Measurements from ENCODE around the gene TPSD1. TPM values are rescaled to one million over a fixed set of nuclear protein-coding genes. Genes with fewer than 3 reads are reported as not detected.
"Not testable (repeated sequence)": the region's sequence is repeated elsewhere in the genome, so short reads cannot be mapped to it uniquely, and the experiment has no call there.

The TPSD1 gene
- total RNA-seq, 1 experiment from 2014 or later = 0.26 TPM

DNA sequence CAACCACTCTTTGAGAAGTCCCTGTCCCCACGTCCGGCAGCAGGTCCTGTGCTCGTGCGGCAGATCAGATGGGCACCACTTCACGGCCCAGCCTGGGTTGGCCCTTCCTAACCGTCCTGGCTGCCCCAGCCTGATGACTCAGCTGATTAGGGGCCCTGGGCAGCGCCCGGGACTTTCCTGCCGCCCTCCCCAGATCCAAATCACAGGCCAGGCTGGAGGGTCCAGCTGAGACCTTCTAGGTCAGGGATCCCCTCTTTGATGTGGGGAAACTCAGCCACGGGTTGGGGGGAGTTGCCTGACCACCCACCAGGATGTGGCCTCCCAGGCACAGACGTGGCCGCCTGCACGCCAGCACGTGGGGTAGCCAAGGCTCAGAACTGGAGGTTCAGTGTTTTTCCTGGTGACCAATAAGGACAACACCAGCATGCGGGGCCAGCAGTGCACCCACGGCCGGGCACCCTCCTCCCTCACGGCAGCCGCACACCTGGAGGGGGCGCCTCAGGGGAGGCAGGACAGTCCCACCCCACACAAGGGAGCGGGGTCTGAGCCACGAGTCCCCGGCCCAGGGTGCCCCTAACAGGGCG is 30.0 kb upstream of the TPSD1 start:
- POLR2A ChIA-PET; H3K27me3 ChIP-seq (ENCODE audit: control insufficient read depth, insufficient read depth, low read length); H3K4me3 ChIP-seq (ENCODE audit: low read depth in 2 of 2, low read length in 2 of 2); BruUV-seq (replicated peaks); H3K36me3 ChIP-seq (ENCODE audit: control insufficient read depth, insufficient read depth, low read length); DNase-seq (ENCODE audit: low read depth, low spot score); intact Hi-C loops (cut with micrococcal nuclease; ENCODE audit: unreplicated experiment); H3K9me3 ChIP-seq (ENCODE audit: control insufficient read depth, insufficient read depth, low read depth, low read length); in situ Hi-C loops (cut with HindIII; ENCODE audit: low pct_unique_long_range_greater_than_20kb, low sequenced_read_pairs): not testable (repeated sequence)
- peak; percentile 48; the same call in 1 of the 2 replicates for TF ChIP-seq TCF7L2 (IDR thresholded peaks at IDR 0.05; ENCODE audit: low read depth, low read length)
- peaks cover 12% of the 10 kb centered on the region for H3K4me1 ChIP-seq (ENCODE audit: control insufficient read depth, insufficient read depth, low read length)
- ATAC-seq = peak; percentile 73
- H3K27ac ChIP-seq (ENCODE audit: low read length) = peak overlapping the region; percentile 84
- CTCF ChIA-PET = interaction anchor here (0.6 kb wide), 1 partner anchor 105 kb away, joined by 8 read pairs; no protein-coding TSS in a partner anchor

DNA sequence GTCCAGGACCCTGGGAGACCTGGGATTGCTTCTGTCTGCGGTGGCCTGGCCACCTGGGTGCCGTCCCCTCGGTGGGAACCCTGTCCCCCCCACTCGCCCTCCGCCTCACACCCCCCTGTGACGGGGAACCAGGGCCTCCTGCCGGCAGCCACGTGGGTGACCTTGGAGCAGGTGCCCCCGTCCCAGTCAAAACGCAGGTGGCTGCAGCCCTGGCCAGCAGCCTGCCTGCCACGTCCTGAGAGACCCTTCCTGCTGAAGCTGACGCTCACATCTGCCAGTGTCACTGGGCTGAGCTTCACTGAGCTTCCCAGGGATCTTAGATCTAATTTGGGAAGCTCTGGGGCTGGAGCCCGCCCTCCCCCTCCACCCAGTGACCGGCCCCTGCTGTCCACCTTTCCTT is 29.2 kb upstream of the TPSD1 start:
- in situ Hi-C loops (cut with HindIII; ENCODE audit: low pct_unique_long_range_greater_than_20kb, low sequenced_read_pairs); H3K27me3 ChIP-seq (ENCODE audit: control insufficient read depth, insufficient read depth, low read length); CTCF ChIA-PET; H3K9me3 ChIP-seq (ENCODE audit: control insufficient read depth, insufficient read depth, low read depth, low read length); BruUV-seq (replicated peaks); H3K27ac ChIP-seq (ENCODE audit: low read length); intact Hi-C loops (cut with micrococcal nuclease; ENCODE audit: unreplicated experiment); ATAC-seq; H3K4me3 ChIP-seq (ENCODE audit: low read depth in 2 of 2, low read length in 2 of 2); DNase-seq (ENCODE audit: low read depth, low spot score); H3K36me3 ChIP-seq (ENCODE audit: control insufficient read depth, insufficient read depth, low read length); POLR2A ChIA-PET: not testable (repeated sequence)
- H3K4me1 ChIP-seq (ENCODE audit: control insufficient read depth, insufficient read depth, low read length) = peaks cover 12% of the 10 kb centered on the region

DNA sequence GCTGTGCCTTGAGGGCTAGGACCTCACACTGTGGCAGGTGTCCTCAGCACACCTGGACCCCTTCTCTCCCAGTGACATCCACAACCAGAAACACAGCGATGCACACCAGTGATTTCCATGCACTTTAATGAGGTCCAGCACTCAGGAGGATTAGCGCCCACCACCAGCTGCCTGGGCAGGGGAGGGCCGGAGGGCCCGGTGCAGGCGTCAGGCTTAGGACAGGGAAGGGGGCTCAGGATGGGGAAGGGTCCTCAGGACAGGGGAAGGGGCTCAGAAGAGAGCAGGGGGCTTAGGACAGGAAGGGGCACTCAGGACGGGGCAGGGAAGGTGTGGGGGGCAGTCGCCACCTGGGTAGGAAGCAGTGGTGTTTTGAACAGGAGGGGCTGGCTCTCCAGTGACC is 27.6 kb upstream of the TPSD1 start:
- in situ Hi-C loops (cut with HindIII; ENCODE audit: low pct_unique_long_range_greater_than_20kb, low sequenced_read_pairs); H3K27ac ChIP-seq (ENCODE audit: low read length); ATAC-seq; BruUV-seq (replicated peaks); H3K36me3 ChIP-seq (ENCODE audit: control insufficient read depth, insufficient read depth, low read length); intact Hi-C loops (cut with micrococcal nuclease; ENCODE audit: unreplicated experiment); H3K27me3 ChIP-seq (ENCODE audit: control insufficient read depth, insufficient read depth, low read length); H3K4me3 ChIP-seq (ENCODE audit: low read depth in 2 of 2, low read length in 2 of 2); DNase-seq (ENCODE audit: low read depth, low spot score); POLR2A ChIA-PET; H3K9me3 ChIP-seq (ENCODE audit: control insufficient read depth, insufficient read depth, low read depth, low read length); CTCF ChIA-PET: not testable (repeated sequence)
- peaks cover 12% of the 10 kb centered on the region for H3K4me1 ChIP-seq (ENCODE audit: control insufficient read depth, insufficient read depth, low read length)

DNA sequence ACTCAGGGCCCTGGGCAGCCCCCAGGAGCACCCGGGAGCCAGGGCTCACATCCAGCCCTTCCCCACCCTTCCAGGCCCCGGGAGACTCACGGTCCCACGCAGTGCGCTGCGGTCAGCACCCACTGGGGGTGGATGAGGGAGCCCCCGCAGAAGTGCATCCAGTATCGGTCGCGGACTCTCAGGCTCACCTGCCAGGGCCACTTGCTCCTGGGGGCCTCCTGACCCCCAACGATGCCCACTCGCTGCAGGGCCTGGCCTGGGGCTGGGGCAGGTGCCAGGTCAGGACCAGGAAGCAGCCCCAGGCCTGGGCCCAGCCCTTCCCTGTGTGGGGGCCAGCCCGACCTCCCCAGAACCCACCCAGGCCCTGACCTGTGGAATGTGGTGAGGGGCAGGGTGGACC is 26.4 kb upstream of the TPSD1 start:
- DNase-seq (ENCODE audit: low read depth, low spot score); H3K27ac ChIP-seq (ENCODE audit: low read length); CTCF ChIA-PET; H3K27me3 ChIP-seq (ENCODE audit: control insufficient read depth, insufficient read depth, low read length); in situ Hi-C loops (cut with HindIII; ENCODE audit: low pct_unique_long_range_greater_than_20kb, low sequenced_read_pairs); H3K36me3 ChIP-seq (ENCODE audit: control insufficient read depth, insufficient read depth, low read length); intact Hi-C loops (cut with micrococcal nuclease; ENCODE audit: unreplicated experiment); ATAC-seq; POLR2A ChIA-PET; BruUV-seq (replicated peaks); H3K4me3 ChIP-seq (ENCODE audit: low read depth in 2 of 2, low read length in 2 of 2); H3K9me3 ChIP-seq (ENCODE audit: control insufficient read depth, insufficient read depth, low read depth, low read length): not testable (repeated sequence)
- H3K4me1 ChIP-seq (ENCODE audit: control insufficient read depth, insufficient read depth, low read length) = peaks cover 12% of the 10 kb centered on the region

GRCh38 chr16:1230084-1230470 is 25.8 kb upstream of the TPSD1 start, which contains the start of gene TPSB2:
Gene TPSB2, minus strand, starts transcription at chr16:1230184. Its CDS starts 233 bp downstream, at chr16:1229951.
- DNase-seq (ENCODE audit: low read depth, low spot score); POLR2A ChIA-PET: not testable (repeated sequence)

GRCh38 chr16:1230471-1231212 is 25.2 kb upstream of the TPSD1 start:
- DNase-seq (ENCODE audit: low read depth, low spot score); H3K36me3 ChIP-seq (ENCODE audit: control insufficient read depth, insufficient read depth, low read length); in situ Hi-C loops (cut with HindIII; ENCODE audit: low pct_unique_long_range_greater_than_20kb, low sequenced_read_pairs); ATAC-seq; BruUV-seq (replicated peaks); H3K9me3 ChIP-seq (ENCODE audit: control insufficient read depth, insufficient read depth, low read depth, low read length); H3K27ac ChIP-seq (ENCODE audit: low read length); H3K27me3 ChIP-seq (ENCODE audit: control insufficient read depth, insufficient read depth, low read length); H3K4me3 ChIP-seq (ENCODE audit: low read depth in 2 of 2, low read length in 2 of 2); H3K4me1 ChIP-seq (ENCODE audit: control insufficient read depth, insufficient read depth, low read length); POLR2A ChIA-PET; CTCF ChIA-PET; intact Hi-C loops (cut with micrococcal nuclease; ENCODE audit: unreplicated experiment): not testable (repeated sequence)

More at GRCh38 chr16:1230084-1230470, 25.8 kb upstream of the TPSD1 start, which contains the start of gene TPSB2:
- H3K4me3 ChIP-seq (ENCODE audit: low read depth in 2 of 2, low read length in 2 of 2); in situ Hi-C loops (cut with HindIII; ENCODE audit: low pct_unique_long_range_greater_than_20kb, low sequenced_read_pairs); H3K36me3 ChIP-seq (ENCODE audit: control insufficient read depth, insufficient read depth, low read length); H3K4me1 ChIP-seq (ENCODE audit: control insufficient read depth, insufficient read depth, low read length); H3K27me3 ChIP-seq (ENCODE audit: control insufficient read depth, insufficient read depth, low read length); ATAC-seq; BruUV-seq (replicated peaks); intact Hi-C loops (cut with micrococcal nuclease; ENCODE audit: unreplicated experiment); H3K27ac ChIP-seq (ENCODE audit: low read length); H3K9me3 ChIP-seq (ENCODE audit: control insufficient read depth, insufficient read depth, low read depth, low read length); CTCF ChIA-PET: not testable (repeated sequence)

- BruUV-seq (replicated peaks); in situ Hi-C loops (cut with HindIII; ENCODE audit: low pct_unique_long_range_greater_than_20kb, low sequenced_read_pairs); CTCF ChIA-PET: not testable (repeated sequence)
These were observed 24.6 kb upstream of the TPSD1 start for GRCh38 chr16:1231301-1231700.

More at GRCh38 chr16:1231301-1231700, 24.6 kb upstream of the TPSD1 start:
- H3K27ac ChIP-seq (ENCODE audit: low read length); POLR2A ChIA-PET; DNase-seq (ENCODE audit: low read depth, low spot score); ATAC-seq; H3K4me1 ChIP-seq (ENCODE audit: control insufficient read depth, insufficient read depth, low read length); H3K36me3 ChIP-seq (ENCODE audit: control insufficient read depth, insufficient read depth, low read length); H3K4me3 ChIP-seq (ENCODE audit: low read depth in 2 of 2, low read length in 2 of 2); intact Hi-C loops (cut with micrococcal nuclease; ENCODE audit: unreplicated experiment); H3K9me3 ChIP-seq (ENCODE audit: control insufficient read depth, insufficient read depth, low read depth, low read length); H3K27me3 ChIP-seq (ENCODE audit: control insufficient read depth, insufficient read depth, low read length): not testable (repeated sequence)

Measured in Panc1 (cell line).